ENCODE results near the gene LMX1B.
"Not testable (repeated sequence)": the region's sequence is repeated elsewhere in the genome, so short reads cannot be mapped to it uniquely, and the experiment has no call there.

Gene LMX1B

DNA sequence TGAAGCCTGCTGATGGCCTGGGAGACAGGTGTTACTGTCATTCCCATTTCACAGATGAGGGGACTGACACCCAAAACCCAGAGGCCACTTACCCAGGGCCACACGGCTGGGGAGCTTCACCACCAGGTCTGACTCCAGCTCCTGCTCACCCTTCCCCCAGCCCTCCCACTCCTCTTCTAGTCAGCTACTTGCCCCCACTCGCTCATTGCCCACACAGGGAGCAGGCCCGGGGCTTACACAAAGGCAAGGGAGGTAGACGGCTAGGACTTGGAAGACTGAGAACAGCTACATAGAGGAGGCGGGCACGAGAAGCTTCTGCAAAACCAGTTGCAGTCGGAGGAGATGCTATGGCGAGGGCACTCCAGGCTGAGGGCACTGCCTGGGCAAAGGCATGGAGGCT is 21.3 kb downstream of the LMX1B start:
- no peak for DNase-seq (ENCODE audit: low spot score)

DNA sequence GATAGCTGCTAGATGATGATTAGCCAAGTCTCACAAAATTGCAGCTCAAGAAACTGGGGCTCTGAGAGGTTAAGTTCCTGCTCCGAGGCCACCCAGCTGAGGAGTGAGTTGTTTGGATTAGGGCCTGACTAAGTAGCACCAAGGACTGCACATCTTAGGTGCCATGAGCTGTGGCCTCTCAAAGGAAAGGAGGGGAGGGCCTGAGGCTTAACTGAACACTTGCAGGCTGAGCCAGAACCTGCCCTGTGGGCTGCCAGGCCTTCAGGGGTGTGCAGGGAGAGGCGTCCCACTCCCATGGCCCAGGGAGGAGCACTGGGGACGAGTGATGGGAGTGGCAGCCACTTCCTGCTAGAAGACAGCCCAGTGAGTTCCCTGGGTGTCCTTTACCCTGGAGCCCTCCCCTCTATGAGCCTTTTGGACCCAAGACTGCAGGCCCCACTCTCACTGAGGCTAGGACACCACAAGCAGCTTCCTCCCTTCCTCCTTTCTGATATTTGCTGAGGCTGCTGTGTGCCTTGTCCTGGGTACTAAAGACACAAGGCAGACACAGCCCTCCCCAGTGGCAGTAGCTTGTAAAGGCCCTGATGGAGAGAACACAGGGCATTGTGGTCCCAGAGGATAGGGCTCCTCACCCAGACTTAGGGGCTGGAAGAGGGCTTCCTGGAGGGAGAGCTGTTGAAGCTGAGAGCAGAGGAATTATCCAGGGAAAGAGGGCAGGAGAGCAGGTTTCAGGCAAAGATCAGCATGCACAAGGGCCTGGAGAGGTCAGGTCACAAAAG is 22.1 kb downstream of the LMX1B start:
- DNase-seq (ENCODE audit: low spot score), result no peak

DNA sequence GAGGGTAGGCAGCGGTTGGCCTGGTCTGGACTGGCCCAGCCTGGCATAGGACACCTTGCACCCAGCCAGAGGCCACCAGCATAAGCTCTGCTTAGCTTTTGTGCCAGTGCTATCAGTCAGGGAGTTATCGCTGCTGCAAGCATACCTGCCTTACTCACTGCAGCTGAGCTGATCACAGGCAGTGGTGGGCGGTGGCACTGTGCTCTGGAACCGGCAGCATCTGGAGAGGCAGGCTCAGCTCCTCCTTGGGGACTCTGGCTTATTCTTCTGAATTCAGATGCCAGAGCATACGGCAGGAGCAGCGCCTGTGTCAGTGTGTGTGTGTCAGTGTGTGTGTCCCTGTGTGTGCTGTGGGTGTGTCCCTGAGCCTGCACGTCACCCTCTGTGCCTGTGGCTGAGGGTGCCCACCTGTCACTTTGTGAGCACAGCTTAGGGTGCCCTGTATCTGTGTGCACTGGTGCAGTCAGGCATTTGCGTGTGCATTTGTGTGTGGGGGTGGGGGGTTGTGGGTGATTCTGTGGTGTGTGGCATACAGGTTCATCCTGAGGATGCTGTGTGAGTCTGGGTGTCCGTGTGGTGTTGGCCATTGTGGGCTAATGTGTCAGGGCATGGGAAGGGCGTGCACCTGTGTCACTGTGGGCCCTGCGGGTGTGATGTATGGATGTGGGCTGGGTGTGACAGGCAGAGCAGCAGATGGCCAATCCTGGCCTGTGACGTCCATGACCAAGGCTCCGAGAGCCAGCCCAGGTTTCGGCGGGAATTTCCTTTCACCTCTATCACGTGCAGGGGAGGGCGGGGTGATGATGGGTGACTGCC is 23.5 kb downstream of the LMX1B start:
- no peak for DNase-seq (ENCODE audit: low spot score)

DNA sequence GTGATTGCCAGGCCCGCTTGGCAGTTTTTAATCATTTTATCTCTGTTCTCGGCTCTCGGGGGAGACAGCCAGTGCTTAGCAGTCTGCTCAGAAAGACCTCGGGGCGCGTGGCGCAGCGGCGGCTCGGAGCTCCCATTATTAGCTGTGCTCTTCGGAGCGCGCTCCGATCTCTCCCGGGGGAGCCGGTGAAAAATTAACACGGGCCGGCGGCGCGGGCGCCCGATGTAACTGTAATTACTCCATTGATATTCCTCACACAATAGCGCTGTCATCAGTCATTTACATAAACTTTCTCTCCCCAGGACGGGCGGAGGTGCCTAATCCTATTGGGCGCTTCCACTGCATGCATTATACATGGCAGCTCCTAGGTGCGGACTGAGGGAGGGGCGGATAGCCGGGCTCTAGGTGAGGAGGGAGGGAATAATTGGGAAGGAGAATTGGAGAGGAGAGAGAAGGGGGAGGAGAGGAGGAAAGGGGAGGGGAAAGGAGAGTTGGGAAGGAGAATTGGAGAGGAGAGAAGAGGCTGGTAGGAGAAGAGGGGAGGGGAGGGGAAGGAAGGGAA is 24.9 kb downstream of the LMX1B start:
- DNase-seq (ENCODE audit: low spot score), result no peak

DNA sequence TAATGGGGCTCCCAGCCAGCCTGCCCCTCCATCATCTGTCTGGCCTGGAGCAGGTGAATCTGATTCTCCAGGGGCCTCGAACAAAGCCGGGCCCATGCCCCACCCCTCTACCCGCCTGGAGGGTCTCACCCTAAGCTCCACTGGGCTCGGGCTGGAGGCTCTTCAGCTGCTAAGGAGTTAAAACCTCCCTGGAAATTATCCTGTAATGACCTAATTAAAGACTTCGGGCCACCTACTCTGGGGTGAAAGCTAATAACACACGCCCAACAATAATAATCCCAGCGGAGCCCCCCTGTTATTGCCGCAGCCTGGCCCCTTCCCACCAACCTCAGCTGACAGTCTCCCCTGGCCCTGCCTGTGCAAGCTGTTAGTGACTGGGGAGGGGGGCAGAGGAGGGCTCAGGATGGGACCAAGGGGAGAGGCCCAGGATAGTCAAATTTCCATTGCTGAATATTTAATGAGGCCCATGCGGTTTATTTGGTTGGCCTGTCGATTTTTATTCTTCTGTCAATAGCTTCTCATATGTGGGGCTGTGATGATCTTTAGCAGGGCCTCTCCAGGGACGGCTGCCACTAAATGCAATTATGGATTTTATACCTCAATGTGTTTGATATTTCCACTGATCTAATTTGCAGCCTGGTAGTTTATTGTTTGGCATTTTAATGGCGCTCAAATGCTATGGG is 25.7 kb downstream of the LMX1B start:
- no peak for DNase-seq (ENCODE audit: low spot score)

DNA sequence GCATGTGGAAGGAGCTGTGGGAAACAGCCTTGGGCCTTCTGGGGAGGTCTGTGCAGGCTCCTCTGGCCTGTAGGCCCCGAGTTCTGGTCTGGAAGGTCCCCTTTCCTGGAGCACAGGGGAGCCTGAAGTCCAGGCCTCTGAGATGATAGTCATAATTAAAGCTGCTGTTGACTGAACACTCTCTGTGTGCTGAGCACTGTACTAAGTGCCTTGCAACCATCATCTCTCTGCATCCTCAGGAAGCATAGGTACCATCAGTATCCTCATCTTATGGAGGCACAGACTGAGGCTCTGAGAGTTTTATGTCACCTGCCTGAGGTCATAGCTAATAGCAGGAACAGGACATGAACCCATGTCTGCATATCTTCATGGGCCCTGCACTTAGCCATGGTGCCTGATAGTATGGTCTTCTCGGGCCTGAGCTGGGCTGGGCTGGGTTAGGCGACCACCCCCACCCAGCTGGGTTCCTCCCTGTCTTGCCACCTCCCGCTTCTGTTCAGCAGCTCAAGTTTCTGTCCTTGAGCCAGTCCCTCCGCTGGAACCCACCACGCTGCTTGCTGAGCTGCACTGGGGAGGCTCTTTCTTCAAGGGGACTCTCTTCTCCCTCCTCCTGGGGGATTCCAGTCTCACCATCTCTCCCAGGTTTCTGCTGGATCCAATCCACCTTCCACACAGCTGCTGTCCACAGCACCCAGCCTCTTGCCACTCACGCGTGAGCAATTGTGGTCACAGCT is 27.6 kb downstream of the LMX1B start:
- DNase-seq (ENCODE audit: low spot score), result no peak

DNA sequence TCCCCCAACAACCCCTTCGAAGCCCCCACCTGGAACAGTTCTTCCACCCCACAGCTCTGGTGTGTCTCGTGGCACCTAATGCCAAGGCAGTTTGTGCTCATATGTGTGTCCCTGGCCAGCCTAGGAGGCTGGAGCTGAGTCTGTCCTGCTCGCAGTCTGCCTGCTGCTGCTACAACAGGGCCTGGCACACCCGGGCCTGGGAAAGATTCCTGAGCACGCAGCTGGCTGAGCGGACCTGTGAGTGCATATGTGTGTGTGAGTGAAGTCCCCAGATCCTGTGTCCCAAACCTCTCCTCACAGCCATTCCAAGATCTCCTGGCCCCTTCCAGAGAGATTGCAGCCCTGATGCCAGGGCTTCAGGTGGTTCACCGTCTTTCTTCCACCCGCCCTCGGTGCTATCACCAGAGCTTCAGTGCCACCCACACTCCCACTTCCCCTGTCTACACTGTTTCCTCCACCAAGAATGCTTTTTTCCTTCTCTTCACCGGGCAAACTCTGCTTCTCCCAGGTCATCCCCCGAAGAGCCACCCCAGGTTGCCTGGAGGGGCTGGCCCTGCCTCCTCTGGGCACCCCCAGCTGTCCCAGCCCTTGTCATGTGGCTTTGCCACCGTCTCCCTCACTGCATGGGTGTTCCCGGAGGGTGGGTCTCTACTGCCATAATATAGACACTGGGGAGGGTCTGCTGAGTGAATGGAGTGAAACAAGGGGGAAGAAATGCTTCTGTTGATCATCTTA is 28.4 kb downstream of the LMX1B start:
- DNase-seq (ENCODE audit: low spot score), result no peak

DNA sequence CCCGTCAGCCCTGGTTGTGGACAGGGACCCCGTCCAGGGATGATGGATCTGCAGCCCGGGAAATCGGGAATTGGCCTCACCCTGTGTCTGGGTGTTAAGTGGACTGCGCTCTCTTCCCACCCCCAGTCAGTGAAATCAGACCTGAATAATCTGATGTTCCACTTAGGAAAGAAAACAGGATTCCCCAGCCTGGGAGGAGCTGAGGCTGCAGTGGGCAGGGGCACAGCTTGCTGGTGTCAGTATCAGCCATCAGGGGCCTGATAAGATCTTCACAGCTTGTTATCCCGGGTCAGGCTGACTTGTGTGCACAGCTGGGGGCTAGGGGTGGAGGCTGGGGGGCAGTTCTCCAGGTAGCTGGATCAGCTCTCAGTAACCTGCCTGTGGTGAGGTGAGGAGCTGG is 29.1 kb downstream of the LMX1B start:
- DNase-seq (ENCODE audit: low spot score), result no peak

DNA sequence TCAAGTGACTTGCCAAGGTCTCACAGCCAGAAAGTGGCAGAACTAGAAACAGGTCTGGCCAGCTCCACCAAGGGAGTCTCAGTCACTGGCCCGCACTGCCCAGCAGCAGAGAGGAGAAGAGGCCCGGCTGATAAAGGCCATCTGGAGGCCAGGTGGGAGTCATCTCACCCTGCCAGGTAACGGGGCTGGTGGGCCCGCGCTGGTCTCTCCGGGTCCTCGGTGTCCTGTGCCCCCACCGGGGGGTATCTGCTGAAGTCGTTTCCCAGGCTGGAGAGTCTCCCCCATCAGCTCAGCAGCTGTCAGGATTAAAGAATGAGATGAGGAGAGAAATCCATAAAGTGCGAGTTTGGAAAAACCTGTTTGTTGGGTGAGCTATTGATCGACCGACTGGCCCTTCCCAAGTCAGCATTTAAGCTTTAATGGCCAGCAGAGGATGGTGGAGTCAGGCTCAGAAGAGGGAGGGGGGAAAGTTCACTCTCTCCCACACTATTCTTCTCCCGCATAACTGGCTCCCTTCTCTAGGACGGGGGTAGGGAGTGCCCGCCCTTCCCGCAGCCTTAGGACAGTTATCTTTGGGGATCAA is 30.3 kb downstream of the LMX1B start:
- no peak for DNase-seq (ENCODE audit: low spot score)

DNA sequence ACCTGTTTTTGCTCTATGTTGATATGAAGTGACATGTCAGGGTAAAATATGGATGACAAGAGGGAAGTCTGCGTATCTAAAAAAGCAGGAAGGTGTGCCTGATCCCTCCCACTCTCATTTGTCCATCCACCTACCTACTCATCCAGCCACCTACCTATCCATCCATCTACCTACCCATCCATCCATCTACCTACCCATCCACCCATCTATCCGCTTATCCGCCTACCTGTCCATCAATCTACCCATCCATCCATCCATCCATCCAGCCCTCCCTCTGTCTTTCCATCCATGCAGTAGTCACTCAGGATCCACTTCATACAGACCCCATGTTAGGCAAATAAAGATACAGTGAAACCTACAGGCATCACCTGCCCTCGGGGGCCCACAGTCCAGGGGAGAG is 32.4 kb downstream of the LMX1B start:
- no peak for DNase-seq (ENCODE audit: low spot score)

DNA sequence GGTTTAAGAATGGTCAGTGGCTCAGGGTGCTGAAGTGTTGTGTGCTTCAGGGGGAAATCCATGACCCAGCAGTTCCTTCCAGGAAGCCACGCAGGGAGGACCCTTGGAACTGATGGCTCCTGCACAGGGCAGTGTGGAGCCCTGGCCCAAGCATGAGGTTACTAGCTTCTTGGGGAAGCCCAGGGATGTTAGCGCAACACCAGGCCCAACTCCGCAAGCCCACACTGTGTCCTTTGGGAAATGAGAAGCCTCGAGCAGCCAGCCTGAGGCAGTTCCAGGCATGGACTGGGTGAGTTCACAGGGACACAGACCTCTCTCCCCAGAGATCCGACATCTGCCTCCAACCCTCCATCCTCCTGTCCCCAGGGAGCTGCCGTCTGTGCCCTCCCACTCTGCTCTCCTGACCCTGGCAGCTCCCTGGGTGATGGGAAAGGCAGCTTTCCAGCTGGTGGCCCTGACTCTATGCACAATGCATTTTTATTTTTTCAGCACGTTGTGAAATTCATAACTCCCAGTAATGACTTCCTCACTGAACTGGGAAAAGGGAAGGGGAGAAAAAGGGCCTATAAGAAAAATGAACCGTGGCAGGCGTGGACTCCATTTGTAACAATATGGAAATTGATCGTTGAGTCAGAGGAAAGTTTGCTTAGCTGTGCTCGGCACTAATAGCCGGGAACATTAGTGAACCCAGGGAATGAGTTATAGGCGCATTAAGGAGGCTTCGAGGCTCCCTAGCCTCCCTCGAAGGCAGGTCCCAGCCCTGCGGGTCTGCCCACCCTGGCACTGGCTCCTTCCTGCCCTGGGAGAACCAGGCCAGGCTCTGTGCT is 34.1 kb downstream of the LMX1B start:
- DNase-seq (ENCODE audit: low spot score), result no peak

DNA sequence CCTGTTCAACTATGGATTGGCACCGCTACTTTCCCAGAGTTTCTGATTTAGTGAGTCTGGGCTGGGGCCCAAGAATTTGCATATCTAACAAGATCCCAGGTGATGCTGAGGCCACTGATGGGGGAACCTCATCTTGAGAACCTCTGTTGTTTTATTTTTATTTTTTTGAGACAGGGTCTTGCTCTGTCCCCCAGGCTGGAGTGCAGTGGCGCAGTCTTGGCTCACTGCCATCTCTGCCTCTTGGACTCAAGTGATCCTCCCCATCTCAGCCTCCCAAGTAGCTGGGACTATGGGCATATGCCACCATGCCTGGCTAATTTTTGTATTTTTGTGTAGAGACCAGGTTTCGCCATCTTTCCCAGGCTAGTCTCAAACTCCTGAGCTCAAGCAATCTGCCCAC is 35.7 kb downstream of the LMX1B start:
- DNase-seq (ENCODE audit: low spot score), result no peak

DNA sequence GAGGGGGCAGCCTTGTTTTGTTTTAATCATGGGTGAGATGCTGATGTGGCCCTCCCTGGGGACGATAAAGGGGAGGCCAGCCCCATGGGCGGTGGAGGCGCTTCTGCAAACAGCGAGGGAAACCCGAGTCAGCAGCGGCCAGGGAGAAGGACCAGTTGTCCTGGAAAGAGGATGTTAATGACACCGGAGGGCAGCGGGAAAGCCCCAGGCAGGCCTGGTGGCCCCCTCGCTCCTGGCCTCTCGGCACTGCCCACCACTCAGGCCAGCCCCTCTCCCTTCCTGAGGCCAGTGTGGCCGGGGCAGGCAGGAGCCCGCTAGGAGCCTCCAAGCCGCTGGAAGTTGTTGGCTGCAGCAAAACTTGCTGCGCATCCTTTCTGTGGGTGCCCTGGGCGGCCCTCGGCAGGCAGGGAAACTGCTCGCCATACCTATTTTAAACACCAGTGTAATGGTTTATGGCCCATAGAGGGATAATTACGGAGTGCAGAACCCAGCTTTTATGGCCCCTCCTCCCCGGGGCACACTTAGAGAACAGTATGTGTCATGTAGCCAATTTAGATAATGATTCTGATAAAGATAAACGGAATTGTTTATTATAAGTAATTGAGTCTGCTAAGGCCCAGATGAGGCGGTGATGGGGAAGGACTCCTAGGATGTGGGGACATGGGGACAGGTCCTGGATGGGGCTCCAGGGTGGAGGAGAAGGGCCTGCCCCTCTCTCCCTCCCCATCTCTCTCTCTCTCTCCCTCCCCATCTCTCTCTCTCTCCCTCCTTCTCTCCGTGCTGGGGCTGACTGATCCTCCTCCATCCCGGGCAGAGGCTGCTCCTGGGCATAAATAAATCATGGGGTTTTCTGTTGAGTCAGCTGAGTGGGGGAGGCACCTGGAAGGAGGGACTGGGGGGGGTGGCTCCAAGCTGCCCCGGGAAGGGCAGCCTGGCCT is 36.9 kb downstream of the LMX1B start:
- DNase-seq (ENCODE audit: low spot score), result no peak

DNA sequence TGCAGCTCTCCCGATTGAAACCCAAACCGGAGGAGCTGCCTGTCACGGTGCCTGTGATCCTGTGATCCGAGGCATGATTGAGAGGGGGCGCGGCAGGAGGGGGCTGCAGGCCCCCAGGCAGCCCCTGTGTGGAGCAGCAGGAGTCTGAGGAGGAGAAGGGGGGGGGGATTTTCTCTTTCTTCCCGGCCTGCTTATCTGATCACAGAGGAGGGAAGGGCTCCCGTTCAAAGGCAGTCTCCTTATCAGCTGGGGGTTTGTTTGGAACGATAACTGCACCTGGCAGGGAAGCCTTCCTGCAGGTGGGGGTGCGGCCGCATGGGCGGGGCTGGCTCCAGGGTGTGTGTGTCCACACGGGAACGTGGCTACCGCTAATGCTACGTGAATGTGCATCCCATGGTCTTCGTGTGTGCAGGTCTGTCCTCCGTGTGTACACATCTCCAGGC is 38.4 kb downstream of the LMX1B start:
- DNase-seq (ENCODE audit: low spot score), result no peak

DNA sequence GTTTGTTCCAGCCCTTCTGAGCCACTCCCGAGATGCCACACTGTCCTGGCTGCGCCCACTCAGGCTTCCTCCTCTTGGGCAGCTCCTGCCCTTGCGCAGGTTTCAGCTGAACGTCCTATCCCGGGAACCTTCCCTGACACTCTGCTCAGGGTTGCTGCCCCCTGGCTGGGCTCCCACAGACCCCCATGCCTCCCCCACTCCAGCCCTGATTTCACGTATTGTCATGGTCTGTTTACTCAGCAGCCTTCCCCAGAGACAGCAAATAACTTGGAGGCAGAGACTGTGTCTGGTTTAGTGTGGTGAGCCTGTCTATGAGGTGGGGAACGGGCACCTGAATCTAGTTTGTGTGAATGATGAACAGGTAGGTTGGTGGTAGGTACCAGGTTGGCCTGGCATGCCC is 40.4 kb downstream of the LMX1B start:
- no peak for DNase-seq (ENCODE audit: low spot score)

DNA sequence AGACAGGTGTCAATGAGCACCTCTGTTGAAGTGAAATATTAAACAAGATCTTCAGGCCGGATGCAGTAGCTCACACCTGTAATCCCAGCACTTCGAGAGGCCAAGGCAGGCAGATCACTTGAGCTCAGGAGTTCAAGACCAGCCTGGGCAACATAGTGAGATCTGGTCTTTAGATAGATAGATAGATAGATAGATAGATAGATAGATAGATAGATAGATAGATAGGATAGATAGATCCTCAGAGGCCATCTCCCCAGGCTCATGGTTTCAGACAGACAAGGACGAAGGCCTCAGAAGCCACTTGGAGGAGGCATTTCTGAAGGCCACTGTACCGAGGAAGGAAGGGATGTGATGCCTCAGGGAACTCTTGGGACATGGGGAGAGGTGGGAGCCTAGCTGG is 42.5 kb downstream of the LMX1B start:
- not testable (repeated sequence) for DNase-seq (ENCODE audit: low spot score)

DNA sequence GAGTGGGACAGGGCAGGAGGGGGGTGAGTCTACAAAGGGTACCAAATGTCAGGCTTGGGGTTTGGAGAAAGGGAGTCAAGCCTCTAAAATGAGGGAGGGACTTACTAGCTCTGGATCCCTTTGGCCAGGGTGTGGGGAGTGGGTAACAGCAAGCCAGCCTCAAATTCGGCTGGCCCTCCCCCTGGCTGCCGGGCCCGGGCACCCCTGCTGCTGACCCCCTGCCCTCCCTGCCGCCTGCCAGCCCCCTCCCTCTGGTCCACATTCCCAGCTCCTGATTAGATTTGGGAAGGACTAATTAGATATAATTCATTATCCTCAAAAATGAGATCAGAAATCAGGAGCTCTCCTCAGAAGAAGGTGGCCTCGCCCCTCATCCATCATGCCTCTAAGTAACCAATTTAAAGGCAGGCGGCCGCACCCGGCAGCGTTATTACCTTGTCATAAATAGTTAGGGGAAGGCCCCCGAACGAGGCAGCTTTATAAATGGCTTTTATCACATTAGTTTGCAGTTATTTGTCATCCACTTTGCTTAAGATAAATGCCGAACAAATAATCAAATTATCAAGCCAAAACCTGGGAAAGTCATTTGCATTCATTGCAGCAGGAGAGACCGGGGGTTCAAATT is 44.6 kb downstream of the LMX1B start:
- no peak for DNase-seq (ENCODE audit: low spot score)

DNA sequence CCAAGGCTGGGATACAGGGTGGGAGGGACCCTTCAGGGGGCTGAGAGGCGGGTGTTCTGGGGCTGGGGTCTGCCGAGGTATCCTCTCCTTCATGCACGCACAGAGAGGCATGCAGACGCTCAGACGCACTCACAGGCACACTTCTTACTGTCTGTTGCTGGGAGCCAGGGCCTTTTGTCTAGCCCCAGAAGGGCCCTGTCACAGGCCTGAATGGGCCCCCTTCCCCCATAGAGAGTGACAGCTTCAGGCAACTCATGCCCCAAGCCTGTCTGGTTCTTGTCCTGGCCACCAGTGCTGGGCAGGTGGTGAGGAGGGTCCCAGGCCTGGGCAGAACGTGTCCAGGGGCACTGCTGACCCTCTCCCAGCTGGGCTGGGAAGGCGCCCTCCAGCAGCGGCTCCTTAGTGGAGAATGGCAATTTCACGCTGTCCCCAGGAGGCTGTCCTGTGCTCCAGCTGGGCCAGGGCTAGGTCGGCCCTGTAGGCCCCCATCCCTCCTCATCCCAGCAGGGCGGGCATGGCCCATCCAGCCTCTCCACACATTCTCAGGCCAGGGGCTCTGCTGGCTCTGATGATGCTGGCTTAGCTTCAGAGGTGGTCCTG is 45.3 kb downstream of the LMX1B start:
- no peak for DNase-seq (ENCODE audit: low spot score)
